GM21619 (cell line): Measurements from ENCODE around the gene GRIA3.
"Not testable (repeated sequence)": the region's sequence is repeated elsewhere in the genome, so short reads cannot be mapped to it uniquely, and the experiment has no call there.

ENCODE experiments used
- ATAC-seq: cut with Tn5 transposase; IDR thresholded peaks from one replicate; pipeline ENCODE4 v1.9.1; 2021; ENCODE audit not compliant: unreplicated experiment

Gene GRIA3

GRCh38 chrX:123449335-123449734 is 265.3 kb downstream of the GRIA3 start:
- ATAC-seq = no peak

- ATAC-seq = no peak
Measured at GRCh38 chrX:123450222-123450621, 266.1 kb downstream of the GRIA3 start.

- peak; percentile 66 for ATAC-seq
Measured at GRCh38 chrX:123454712-123455431, 270.8 kb downstream of the GRIA3 start.

GRCh38 chrX:123455693-123456092 is 271.6 kb downstream of the GRIA3 start:
- ATAC-seq = no peak

- no peak for ATAC-seq
Measured at GRCh38 chrX:123464709-123465108, 280.6 kb downstream of the GRIA3 start.

GRCh38 chrX:123468481-123468880 is 284.4 kb downstream of the GRIA3 start:
- no peak for ATAC-seq

- no peak for ATAC-seq
Measured at GRCh38 chrX:123475068-123475724, 291.1 kb downstream of the GRIA3 start.

- ATAC-seq = no peak
Measured at GRCh38 chrX:123476611-123477219, 292.6 kb downstream of the GRIA3 start.

GRCh38 chrX:123477673-123478072 is 293.6 kb downstream of the GRIA3 start:
- no peak for ATAC-seq

- no peak for ATAC-seq
Measured at GRCh38 chrX:123481913-123482851, 298.1 kb downstream of the GRIA3 start.

GRCh38 chrX:123486297-123486696 is 302.2 kb downstream of the GRIA3 start:
- ATAC-seq = no peak

GRCh38 chrX:123487236-123487635 is 303.2 kb downstream of the GRIA3 start:
- ATAC-seq = no peak

GRCh38 chrX:123487669-123488068 is 303.6 kb downstream of the GRIA3 start:
- ATAC-seq = no peak

- no peak for ATAC-seq
Measured at GRCh38 chrX:123489011-123489410, 304.9 kb downstream of the GRIA3 start.

GRCh38 chrX:123493857-123494256 is 309.8 kb downstream of the GRIA3 start:
- no peak for ATAC-seq

- ATAC-seq = no peak
Measured at GRCh38 chrX:123499787-123500186, 315.7 kb downstream of the GRIA3 start.

GRCh38 chrX:123504047-123504446 is 320.0 kb downstream of the GRIA3 start:
- no peak for ATAC-seq

GRCh38 chrX:123504630-123505270 is 320.7 kb downstream of the GRIA3 start:
- ATAC-seq = no peak

GRCh38 chrX:123513585-123514278 is 329.7 kb downstream of the GRIA3 start:
- no peak for ATAC-seq

- not testable (repeated sequence) for ATAC-seq
Measured at GRCh38 chrX:123514279-123514640, 330.2 kb downstream of the GRIA3 start.
